ENCODE measurements around the gene PITX2. TPM values are rescaled to one million over a fixed set of nuclear protein-coding genes. Genes with fewer than 3 reads are reported as not detected.

Gene PITX2
- total and polyA plus RNA-seq, 2 of the 13 experiments (the other 11 are each of a cell fraction or from before 2014, with no cell fraction given) = not detected

- peak overlapping the region; percentile 55 for H3K4me2 ChIP-seq (ENCODE audit: low read depth, low read length)
- FAIRE-seq (peak; percentile 44), DNase-seq (ENCODE audit: low spot score) (peak; percentile 54), ATAC-seq (peak; percentile 99)
- no peaks in the 10 kb centered on the region for H3K79me2 ChIP-seq (ENCODE audit: insufficient read depth, low read length)
- no peak overlapping the region for H2AFZ ChIP-seq (ENCODE audit: low read length)
- intact Hi-C loops (cut with micrococcal nuclease; ENCODE audit: unreplicated experiment) (loop anchor here (1.0 to 5.0 kb wide), 4 partner anchors 327 to 1400 kb away; no protein-coding TSS in a partner anchor), in situ Hi-C loops (cut with HindIII; ENCODE audit: extremely low pct_ligation_motif_present, low pct_unique_long_range_greater_than_20kb) (loop anchor here (5.0 kb wide), 3 partner anchors 335 to 1000 kb away; no protein-coding TSS in a partner anchor)
- H3K36me3 ChIP-seq (replicated peaks in 1 of 2; ENCODE audit: control insufficient read depth in 1 of 2, insufficient read depth in 2 of 2, low read length in 2 of 2) = no peaks in the 10 kb centered on the region
- WGBS (ENCODE audit: low lambda C conversion rate) = 54% methylated on average over 37 of the region's 63 CpGs
- no peak overlapping the region for H3K9ac ChIP-seq (ENCODE audit: insufficient read depth, low read depth, low read length)
- no peaks in the 10 kb centered on the region for H4K20me1 ChIP-seq (ENCODE audit: insufficient read depth, low read length)
- H3K4me3 ChIP-seq (replicated peaks in 1 of 3; ENCODE audit: insufficient read depth in 1 of 3, low read depth in 2 of 3, low read length in 3 of 3) = peak overlapping the region in 1 of 3 experiments; percentile 46; a peak in 1 of 6 replicates
- 0 out of 2 replicates have a peak, but pooled peaks cover 4% of the 10 kb centered on the region for H3K4me1 ChIP-seq (ENCODE audit: insufficient read depth, low read length)
- BruUV-seq (replicated peaks) = no TSS peak
- no peak overlapping the region for H3K27ac ChIP-seq (ENCODE audit: extremely low read length, insufficient read depth, low read length)
- ChIA-PET POLR2A (no interaction called here), CTCF (ENCODE audit: low intra/inter-chr PET ratio, low total read pairs) (interaction anchor here (0.7 to 1.8 kb wide), 5 partner anchors 292 to 999 kb away, joined by 3 to 21 read pairs (median 5); no protein-coding TSS in a partner anchor)
- H3K27me3 ChIP-seq (ENCODE audit: control insufficient read depth in 1 of 2, insufficient read depth in 2 of 2, low read length in 2 of 2) = peaks cover 2 to 74% of the 10 kb centered on the region in 2 experiments
- no peaks in the 10 kb centered on the region for H3K9me3 ChIP-seq (ENCODE audit: low read length)
- TF ChIP-seq MTERF4 (CRISPR knock-in tag; IDR thresholded peaks at IDR 0.05) (0 out of 2 replicates have a peak, but pooled peaks have one; percentile 27), STAG1 (CRISPR knock-in tag; IDR thresholded peaks at IDR 0.05) (peak; percentile 96), HOXA9 (CRISPR knock-in tag; IDR thresholded peaks at IDR 0.05; ENCODE audit: borderline replicate concordance) (0 out of 2 replicates have a peak, but pooled peaks have one; percentile 22), MTA1 (CRISPR knock-in tag; IDR thresholded peaks at IDR 0.05; ENCODE audit: borderline replicate concordance) (0 out of 2 replicates have a peak, but pooled peaks have one; percentile 35), ZNF619 (CRISPR knock-in tag; IDR thresholded peaks at IDR 0.05) (0 out of 2 replicates have a peak, but pooled peaks have one; percentile 28), SALL1 (CRISPR knock-in tag; IDR thresholded peaks at IDR 0.05) (peak; percentile 34; the same call in 1 of the 2 replicates), ZFY (CRISPR knock-in tag; IDR thresholded peaks at IDR 0.05) (0 out of 2 replicates have a peak, but pooled peaks have one; percentile 16), IKZF5 (CRISPR knock-in tag; IDR thresholded peaks at IDR 0.05) (no peak), CENPT (CRISPR knock-in tag; IDR thresholded peaks at IDR 0.05; ENCODE audit: low read depth) (no peak), SMC3 (IDR thresholded peaks at IDR 0.05; ENCODE audit: low read length) (peak; percentile 51; the same call in 1 of the 2 replicates), HDAC2 (CRISPR knock-in tag; IDR thresholded peaks at IDR 0.05) (no peak), CERS6 (CRISPR knock-in tag; IDR thresholded peaks at IDR 0.05) (no peak), RNF2 (conservative IDR thresholded peaks at IDR 0.05; ENCODE audit: low read depth) (0 out of 2 replicates have a peak, but pooled peaks have one; percentile 26), CTCF (CRISPR knock-in tag; IDR thresholded peaks at IDR 0.05) (peak; percentile 96), HNF4G (IDR thresholded peaks at IDR 0.05; ENCODE audit: borderline replicate concordance, low read depth, low read length) (no peak), HNF4G (CRISPR knock-in tag; IDR thresholded peaks at IDR 0.05; ENCODE audit: borderline replicate concordance, low read depth) (no peak)
Observed at GRCh38 chr4:110631584-110632505, 9.0 kb upstream of the PITX2 start.
